Inferior parietal cortex (tissue), 1 donor: ENCODE results near the gene ZNF831.

Experiments used
- DNase-seq: peaks from one replicate; pipeline ENCODE4 v3.0.0-alpha.2; 2016; ENCODE audit errors: extremely low spot score

ZNF831 gene

DNA sequence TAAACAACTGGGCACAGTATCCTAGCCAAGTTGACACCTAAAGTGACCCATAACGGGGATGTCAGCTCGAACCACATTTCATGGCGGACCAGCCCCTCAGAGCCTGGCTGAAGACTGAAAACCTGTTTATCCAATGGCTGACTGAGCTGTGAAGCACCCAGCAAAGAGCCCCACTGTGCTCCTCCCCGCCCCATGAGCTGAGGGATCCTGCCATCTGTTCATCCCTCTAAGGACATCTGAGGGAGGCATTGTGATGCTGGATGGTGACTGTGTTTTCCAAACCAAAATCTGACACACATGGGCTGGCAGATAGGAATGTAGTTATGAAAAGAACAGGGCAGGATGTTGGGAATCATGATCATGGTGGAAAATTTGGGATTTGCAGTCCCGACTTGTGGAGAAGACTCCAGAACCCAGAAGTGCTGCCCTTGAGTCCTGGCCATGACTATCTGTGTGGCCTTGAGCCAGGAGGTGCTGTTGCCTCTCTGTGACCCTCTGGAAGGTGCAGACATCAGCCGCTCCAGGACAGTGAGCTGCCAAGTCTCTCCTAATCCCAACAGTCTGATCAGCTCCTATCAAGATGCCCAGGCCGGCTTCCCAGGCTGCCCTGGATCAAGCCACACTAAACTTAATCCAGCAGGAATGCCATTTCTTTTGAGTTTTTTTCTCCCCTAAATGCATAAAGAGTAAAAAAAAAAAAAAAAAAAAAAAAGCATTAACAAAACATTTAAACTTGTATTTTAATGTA, 142.5 kb downstream of the ZNF831 start:
- DNase-seq: no peak

GRCh38 chr20:59307270-59307669, 143.6 kb downstream of the ZNF831 start:
- no peak for DNase-seq
